ENCODE data around the gene GOLIM4.

GOLIM4 gene

DNA sequence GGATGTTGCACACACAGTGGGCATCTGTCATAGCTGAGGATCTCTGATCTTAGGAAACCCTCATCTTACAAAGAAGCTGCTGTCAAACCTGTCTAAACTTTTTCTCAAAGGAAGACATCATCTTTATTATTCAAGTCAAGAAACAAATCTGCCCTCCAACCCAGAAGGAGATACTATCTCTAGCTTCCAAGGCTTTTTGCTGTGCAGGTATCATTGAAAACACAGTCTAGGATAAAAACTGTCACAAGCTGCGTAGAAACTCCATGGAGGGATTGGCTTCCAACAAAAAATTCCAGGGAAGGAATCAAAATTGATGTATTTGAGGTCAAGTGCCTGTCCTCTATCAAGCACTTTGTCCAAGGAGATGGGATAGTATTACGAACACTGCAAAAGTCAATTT, 89.1 kb downstream of the GOLIM4 start:
- in situ Hi-C loops (cut with HindIII; ENCODE audit: low sequenced_read_pairs), result no loop called here
- H3K4me3 ChIP-seq (ENCODE audit: low read depth, low read length), result no peak overlapping the region
- no peak for DNase-seq (ENCODE audit: low read depth, low spot score)
- no peak for TF ChIP-seq CTCF (IDR thresholded peaks at IDR 0.05; ENCODE audit: low read depth, low read length)

DNA sequence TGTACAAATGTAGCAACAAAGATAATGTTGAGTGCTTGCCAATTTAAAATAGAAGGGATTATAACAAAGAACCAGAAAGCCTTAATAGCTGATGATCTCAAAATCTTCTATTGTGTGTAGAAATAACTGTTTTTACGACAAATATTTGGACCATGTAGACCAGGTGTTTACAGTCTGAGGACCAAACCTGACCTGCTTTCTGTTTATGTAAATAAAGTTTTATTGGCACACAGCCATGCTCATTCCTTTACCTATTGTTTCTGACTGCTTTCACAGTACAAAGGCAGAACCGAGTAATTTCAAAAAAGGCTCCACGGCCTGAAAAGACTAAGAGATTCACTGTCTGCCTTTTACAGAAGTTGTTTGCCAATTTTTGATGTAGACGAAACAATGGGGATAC, 91.8 kb downstream of the GOLIM4 start:
- no peak overlapping the region for H3K4me3 ChIP-seq (ENCODE audit: low read depth, low read length)
- in situ Hi-C loops (cut with HindIII; ENCODE audit: low sequenced_read_pairs), result no loop called here
- no peak for TF ChIP-seq CTCF (IDR thresholded peaks at IDR 0.05; ENCODE audit: low read depth, low read length)
- DNase-seq (ENCODE audit: low read depth, low spot score), result no peak

GRCh38 chr3:168002786-168003368, 92.8 kb downstream of the GOLIM4 start:
- peak; percentile 68 for DNase-seq (ENCODE audit: low read depth, low spot score)
- no peak for TF ChIP-seq CTCF (IDR thresholded peaks at IDR 0.05; ENCODE audit: low read depth, low read length)
- H3K4me3 ChIP-seq (ENCODE audit: low read depth, low read length), result no peak overlapping the region
- in situ Hi-C loops (cut with HindIII; ENCODE audit: low sequenced_read_pairs), result no loop called here

DNA sequence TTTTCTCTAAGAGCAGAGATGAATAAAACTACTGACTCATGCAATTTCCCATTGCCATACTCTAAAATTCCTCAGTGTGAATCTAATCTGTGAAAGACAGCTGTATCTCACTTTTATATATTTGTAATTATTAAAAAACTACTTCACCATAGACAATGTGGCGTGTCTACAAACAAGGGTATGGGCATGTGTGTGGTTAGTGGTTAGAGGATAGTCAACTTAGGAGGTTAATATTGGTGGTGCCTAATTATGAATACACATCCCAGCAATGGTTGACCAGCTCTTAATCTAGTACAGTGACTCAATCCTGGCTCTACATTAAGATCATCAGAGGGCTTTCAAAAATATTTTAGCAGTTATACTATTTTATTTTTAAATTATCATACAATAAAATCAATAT, 94.5 kb downstream of the GOLIM4 start:
- no peak for DNase-seq (ENCODE audit: low read depth, low spot score)
- TF ChIP-seq CTCF (IDR thresholded peaks at IDR 0.05; ENCODE audit: low read depth, low read length), result no peak
- in situ Hi-C loops (cut with HindIII; ENCODE audit: low sequenced_read_pairs), result no loop called here
- H3K4me3 ChIP-seq (ENCODE audit: low read depth, low read length), result no peak overlapping the region

DNA sequence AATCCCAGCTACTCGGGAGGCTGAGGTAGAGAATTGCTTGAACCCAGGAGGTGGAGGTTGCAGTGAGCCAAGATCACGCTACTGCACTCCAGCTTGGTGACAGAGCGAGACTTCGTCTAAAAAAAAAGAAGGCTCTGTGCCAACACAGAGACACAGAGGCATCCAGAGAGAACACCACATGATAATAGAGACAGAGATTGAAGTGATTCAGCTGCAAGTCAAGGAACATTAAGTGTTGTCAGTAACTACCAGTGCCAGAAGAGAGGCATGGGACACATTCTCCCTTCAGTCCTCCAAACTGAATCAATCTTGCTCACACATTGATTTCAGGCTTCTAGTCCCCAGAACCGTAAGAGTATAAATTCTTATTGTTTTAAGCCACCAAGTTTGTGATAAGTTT, 97.5 kb downstream of the GOLIM4 start:
- in situ Hi-C loops (cut with HindIII; ENCODE audit: low sequenced_read_pairs), result no loop called here
- H3K4me3 ChIP-seq (ENCODE audit: low read depth, low read length), result no peak overlapping the region
- no peak for DNase-seq (ENCODE audit: low read depth, low spot score)
- no peak for TF ChIP-seq CTCF (IDR thresholded peaks at IDR 0.05; ENCODE audit: low read depth, low read length)

DNA sequence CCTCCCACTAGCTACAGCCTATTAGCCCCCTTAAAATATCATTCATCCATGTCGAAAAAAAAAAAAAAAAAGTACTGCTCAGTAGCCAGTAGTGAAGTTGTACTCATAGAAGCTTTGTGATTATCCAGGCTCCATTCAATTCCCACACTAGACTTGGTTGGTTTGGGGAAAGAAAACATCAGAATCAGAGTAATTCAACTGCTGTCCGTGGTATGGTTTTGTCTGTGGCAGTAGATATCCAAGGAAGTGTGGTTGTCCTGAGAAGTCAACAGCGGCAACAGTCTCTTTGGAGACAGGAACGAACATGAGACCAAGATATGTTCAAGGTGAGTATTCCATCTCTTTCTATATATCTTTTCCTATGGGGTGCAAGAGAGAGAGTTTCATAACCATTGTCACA, 99.2 kb downstream of the GOLIM4 start:
- in situ Hi-C loops (cut with HindIII; ENCODE audit: low sequenced_read_pairs), result no loop called here
- H3K4me3 ChIP-seq (ENCODE audit: low read depth, low read length), result no peak overlapping the region
- no peak for TF ChIP-seq CTCF (IDR thresholded peaks at IDR 0.05; ENCODE audit: low read depth, low read length)
- no peak for DNase-seq (ENCODE audit: low read depth, low spot score)

- in situ Hi-C loops (cut with HindIII; ENCODE audit: low sequenced_read_pairs), result no loop called here
- no peak for DNase-seq (ENCODE audit: low read depth, low spot score)
- no peak overlapping the region for H3K4me3 ChIP-seq (ENCODE audit: low read depth, low read length)
- TF ChIP-seq CTCF (IDR thresholded peaks at IDR 0.05; ENCODE audit: low read depth, low read length), result no peak
Measured at GRCh38 chr3:167992381-167992780, 103.3 kb downstream of the GOLIM4 start.
